Stimulated activated naive CD8-positive, alpha-beta T cell treated with anti-CD3 and anti-CD28 coated beads, Interleukin-15, Interleukin-2, amounts not matched to agents 100 U/mL and 50 U/mL, for 24 hours (primary cell): ENCODE data around the gene GGT7.
"Not testable (repeated sequence)": the region's sequence is repeated elsewhere in the genome, so short reads cannot be mapped to it uniquely, and the experiment has no call there.

ENCODE experiments used
- ATAC-seq: fragments of 150-1000 bp; cut with Tn5 transposase; one replicate; pipeline ENCODE4 v1.10.0; 2021
- DNase-seq: peaks from one replicate; pipeline ENCODE4 v3.0.0; 2021

Gene GGT7

GRCh38 chr20:34872622-34873224 is at the start of gene GGT7:
Gene GGT7 (minus strand): TSS chr20:34872856. CDS start chr20:34872815, 41 bp downstream.
- DNase-seq, result peak; percentile 93
- peak; percentile 72 for ATAC-seq

- no peak for DNase-seq
- ATAC-seq, result peak; percentile 17
Observed at GRCh38 chr20:34921436-34921835, 48.8 kb upstream of the GGT7 start.

GRCh38 chr20:34920055-34920454 is 47.4 kb upstream of the GGT7 start:
- peak; percentile 70 for ATAC-seq

DNA sequence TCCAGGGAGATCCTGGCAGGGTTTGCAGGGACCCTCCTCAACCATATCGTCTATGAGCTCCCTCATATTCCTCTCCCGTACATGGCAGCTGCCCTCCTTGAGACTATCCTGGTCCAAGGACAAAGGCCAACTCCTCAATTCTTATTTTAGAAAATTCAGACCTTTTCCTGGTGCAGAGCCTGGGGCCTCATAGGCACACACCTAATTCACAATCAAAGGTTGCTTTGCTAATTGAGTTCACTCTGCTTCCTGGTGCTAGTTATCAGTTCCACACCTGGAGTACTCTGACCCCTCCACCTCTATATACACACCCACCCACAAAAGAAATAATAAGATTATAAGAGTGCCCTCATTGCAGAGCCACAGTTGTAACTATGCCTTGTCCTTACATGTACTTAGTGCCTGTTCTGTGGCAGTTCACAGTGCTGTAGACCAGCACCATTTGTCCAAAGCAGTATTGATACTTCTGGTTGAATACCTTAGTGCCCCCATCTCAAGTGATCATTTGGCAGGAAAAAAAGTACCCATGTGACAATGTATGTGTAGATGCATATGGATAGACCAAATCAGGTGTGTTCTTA is 44.2 kb upstream of the GGT7 start:
- DNase-seq, result no peak
- ATAC-seq, result no peak

More at GRCh38 chr20:34920055-34920454, 47.4 kb upstream of the GGT7 start:
- no peak for DNase-seq

GRCh38 chr20:34915749-34916455 is 43.2 kb upstream of the GGT7 start:
- ATAC-seq (no peak), DNase-seq (no peak)

- no peak for ATAC-seq
- DNase-seq, result no peak
Observed at GRCh38 chr20:34915131-34915530, 42.5 kb upstream of the GGT7 start.

- ATAC-seq (no peak), DNase-seq (no peak)
Observed at GRCh38 chr20:34907616-34908469, 35.2 kb upstream of the GGT7 start.

- ATAC-seq (no peak), DNase-seq (no peak)
Observed at GRCh38 chr20:34904202-34904621, 31.6 kb upstream of the GGT7 start.

DNA sequence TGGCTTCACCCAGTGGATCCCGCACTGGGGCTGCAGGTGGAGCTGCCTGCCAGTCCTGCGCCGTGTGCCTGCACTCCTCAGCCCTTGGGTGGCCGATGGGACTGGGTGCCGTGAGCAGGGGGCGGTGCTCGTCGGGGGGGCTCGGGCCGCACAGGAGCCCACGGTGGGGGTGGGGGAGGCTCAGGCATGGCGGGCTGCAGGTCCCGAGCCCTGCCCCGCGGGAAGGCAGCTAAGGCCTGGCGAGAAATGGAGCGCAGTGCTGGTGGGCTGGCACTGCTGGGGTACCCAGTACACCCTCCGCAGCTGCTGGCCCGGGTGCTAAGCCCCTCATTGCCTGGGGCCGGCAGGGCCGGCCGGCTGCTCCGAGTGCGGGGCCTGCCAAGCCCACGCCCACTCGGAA is 26.1 kb upstream of the GGT7 start:
- not testable (repeated sequence) for DNase-seq, ATAC-seq

GRCh38 chr20:34898129-34898528 is 25.5 kb upstream of the GGT7 start:
- DNase-seq, result not testable (repeated sequence)

DNA sequence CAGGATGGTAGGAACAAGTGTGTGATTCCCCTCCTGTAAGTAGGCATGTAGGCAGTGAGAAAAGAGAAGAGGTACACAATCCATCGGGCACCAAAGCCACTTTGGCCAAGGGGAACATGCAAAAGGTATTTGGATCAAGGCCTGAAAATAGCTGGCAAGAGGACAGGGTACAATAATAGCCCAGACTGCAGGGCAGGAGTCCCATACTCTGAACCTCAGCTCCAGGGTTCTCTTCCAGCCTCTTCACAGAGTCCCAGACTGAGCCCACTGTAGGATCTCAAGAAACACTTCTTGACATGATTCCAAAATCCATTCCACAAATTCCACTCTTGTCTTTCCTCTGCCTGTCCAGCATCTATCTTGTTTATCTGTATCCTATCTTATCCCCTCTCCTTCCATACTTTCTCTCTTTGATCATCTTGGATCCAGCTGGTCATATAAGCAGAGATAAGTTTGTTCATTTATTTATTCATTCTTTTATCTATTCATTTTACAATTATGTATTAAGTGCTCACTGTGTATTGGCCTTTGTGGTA is 23.5 kb upstream of the GGT7 start:
- ATAC-seq, result no peak
- no peak for DNase-seq

More at GRCh38 chr20:34898129-34898528, 25.5 kb upstream of the GGT7 start:
- not testable (repeated sequence) for ATAC-seq

- DNase-seq (no peak), ATAC-seq (no peak)
Observed at GRCh38 chr20:34895465-34895864, 22.8 kb upstream of the GGT7 start.

DNA sequence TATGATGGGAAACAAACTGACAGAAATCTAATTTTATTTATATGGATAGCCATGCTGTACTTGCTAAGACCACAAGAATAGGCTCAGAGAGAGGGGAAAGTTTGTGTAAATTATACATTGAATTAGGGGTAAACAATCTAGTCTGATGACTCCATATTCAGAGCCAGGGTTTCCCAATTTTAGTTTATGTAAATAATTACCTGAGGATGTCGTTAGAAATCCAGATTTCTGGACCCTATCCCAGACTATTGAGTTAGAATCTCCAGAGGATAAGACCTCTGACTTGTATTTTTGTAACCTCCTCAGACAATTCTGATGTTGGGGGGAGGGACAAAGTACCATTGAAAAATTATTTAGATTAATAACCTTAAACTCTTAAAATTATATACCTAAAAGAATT is 22.1 kb upstream of the GGT7 start:
- ATAC-seq, result no peak
- no peak for DNase-seq

DNA sequence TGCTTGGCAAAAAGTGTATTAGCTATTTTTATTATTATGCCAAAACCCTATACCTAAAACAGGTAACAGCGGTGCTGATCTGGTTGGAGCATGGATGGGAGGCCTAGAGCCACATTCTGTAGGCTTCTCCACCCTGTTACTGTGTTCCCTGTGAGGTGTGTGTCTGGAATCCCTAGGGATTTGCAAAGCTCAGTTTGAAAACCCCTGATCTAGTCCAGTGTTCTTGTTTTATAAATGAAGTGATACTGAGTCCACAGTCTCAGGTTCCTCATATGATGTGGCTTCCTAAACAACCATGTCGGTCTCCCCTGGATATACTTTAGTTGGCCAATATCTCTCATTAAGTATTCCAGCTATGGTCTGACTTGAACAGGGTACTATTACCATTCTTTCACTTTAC is 20.0 kb upstream of the GGT7 start:
- ATAC-seq (no peak), DNase-seq (no peak)

- DNase-seq, result peak; percentile 17
- ATAC-seq, result peak; percentile 94
Observed at GRCh38 chr20:34891166-34892062, 18.8 kb upstream of the GGT7 start.

- no peak for DNase-seq
- no peak for ATAC-seq
Observed at GRCh38 chr20:34888468-34888867, 15.8 kb upstream of the GGT7 start.

DNA sequence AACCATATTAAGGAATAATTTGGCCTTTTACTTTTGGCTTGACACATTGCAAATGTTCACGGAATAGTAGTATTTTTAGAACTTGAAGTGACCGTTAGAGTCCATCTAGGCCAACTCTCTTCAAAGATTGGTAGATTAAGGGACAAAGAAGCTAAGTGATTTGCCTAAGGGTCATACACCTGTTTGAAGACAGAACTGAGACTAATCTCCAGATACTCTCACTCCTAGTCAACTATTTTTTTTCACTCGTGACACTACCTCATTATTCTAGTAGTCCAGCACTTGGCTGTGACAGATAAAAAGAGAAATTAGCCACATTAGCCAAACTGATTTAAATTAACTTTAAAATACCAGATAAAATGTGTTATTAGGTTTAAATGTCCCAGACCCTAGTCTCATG is 14.4 kb upstream of the GGT7 start:
- ATAC-seq (no peak), DNase-seq (no peak)

- no peak for DNase-seq
- ATAC-seq, result no peak
Observed at GRCh38 chr20:34886122-34886521, 13.5 kb upstream of the GGT7 start.

- DNase-seq (no peak), ATAC-seq (no peak)
Observed at GRCh38 chr20:34884260-34884659, 11.6 kb upstream of the GGT7 start.

DNA sequence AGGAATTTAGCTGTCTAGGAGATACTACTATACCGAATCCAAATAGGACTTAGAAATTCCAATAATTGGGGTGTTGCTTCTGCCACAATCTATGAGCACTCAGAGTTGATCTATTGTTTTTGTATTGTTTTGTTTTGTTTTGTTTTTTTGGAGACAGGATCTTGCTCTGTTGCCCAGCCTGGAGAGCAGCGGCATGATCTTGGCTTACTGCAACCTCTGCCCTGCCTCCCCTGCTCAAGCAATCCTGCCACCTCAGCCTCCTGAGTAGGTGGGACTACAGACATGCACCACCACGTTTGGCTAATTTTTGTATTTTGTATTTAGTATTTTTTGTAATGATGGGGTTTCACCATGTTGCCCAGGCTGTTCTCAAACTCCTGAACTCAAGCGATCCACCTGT is 11.2 kb upstream of the GGT7 start:
- ATAC-seq (no peak), DNase-seq (no peak)

- ATAC-seq (no peak), DNase-seq (no peak)
Observed at GRCh38 chr20:34883087-34883688, 10.5 kb upstream of the GGT7 start.
